LoVo (cell line): ENCODE results near the gene EFCAB13.
"Not testable (repeated sequence)": the region's sequence is repeated elsewhere in the genome, so short reads cannot be mapped to it uniquely, and the experiment has no call there.

Source experiments
- DNase-seq: peaks from one replicate; pipeline ENCODE4 v3.0.0-alpha.2; 2016; ENCODE audit warnings: low spot score

Gene EFCAB13

GRCh38 chr17:47425887-47426635, 102.3 kb downstream of the EFCAB13 start:
- not testable (repeated sequence) for DNase-seq

GRCh38 chr17:47427985-47428384, 104.2 kb downstream of the EFCAB13 start:
- DNase-seq = no peak

GRCh38 chr17:47432240-47432639, 108.5 kb downstream of the EFCAB13 start:
- DNase-seq = not testable (repeated sequence)

GRCh38 chr17:47465165-47465564, 141.4 kb downstream of the EFCAB13 start:
- DNase-seq = no peak

- not testable (repeated sequence) for DNase-seq
Observed at GRCh38 chr17:47466976-47467375, 143.2 kb downstream of the EFCAB13 start.

GRCh38 chr17:47470836-47471235, 147.1 kb downstream of the EFCAB13 start:
- no peak for DNase-seq

- not testable (repeated sequence) for DNase-seq
Observed at GRCh38 chr17:47472073-47472472, 148.3 kb downstream of the EFCAB13 start.
